ENCODE data around the gene ANKRD44.

ANKRD44 gene

GRCh38 chr2:197205585-197206215 lies 104.9 kb downstream of the ANKRD44 start:
- DNase-seq (ENCODE audit: low spot score): peak; percentile 54
- peak overlapping the region; percentile 98 for H3K27ac Mint-ChIP-seq
- H3K27me3 Mint-ChIP-seq (ENCODE audit: low read depth): no peaks in the 10 kb centered on the region
- peak overlapping the region; percentile 74 for H3K4me3 Mint-ChIP-seq
- H3K9me3 Mint-ChIP-seq: peaks cover 3% of the 10 kb centered on the region
- H3K36me3 Mint-ChIP-seq (ENCODE audit: low read depth): peaks cover 47% of the 10 kb centered on the region
- H3K4me1 Mint-ChIP-seq (ENCODE audit: low read depth): peaks cover 74% of the 10 kb centered on the region

- Mint-ChIP-seq H3K4me3 (no peak overlapping the region), H3K4me1 (ENCODE audit: low read depth) (peaks cover 74% of the 10 kb centered on the region), H3K36me3 (ENCODE audit: low read depth) (peaks cover 50% of the 10 kb centered on the region)
Observed at GRCh38 chr2:197204519-197205250, 105.9 kb downstream of the ANKRD44 start.

GRCh38 chr2:197201874-197202273 lies 108.7 kb downstream of the ANKRD44 start:
- Mint-ChIP-seq H3K4me3 (peak overlapping the region; percentile 66), H3K9me3 (peaks cover 3% of the 10 kb centered on the region), H3K4me1 (ENCODE audit: low read depth) (peaks cover 70% of the 10 kb centered on the region), H3K27me3 (ENCODE audit: low read depth) (no peaks in the 10 kb centered on the region), H3K36me3 (ENCODE audit: low read depth) (peaks cover 50% of the 10 kb centered on the region), H3K27ac (peak overlapping the region; percentile 75)
- DNase-seq (ENCODE audit: low spot score): no peak

More at GRCh38 chr2:197204519-197205250, 105.9 kb downstream of the ANKRD44 start:
- H3K27me3 Mint-ChIP-seq (ENCODE audit: low read depth): no peaks in the 10 kb centered on the region
- H3K27ac Mint-ChIP-seq: peak overlapping the region; percentile 98
- H3K9me3 Mint-ChIP-seq: peaks cover 3% of the 10 kb centered on the region
- no peak for DNase-seq (ENCODE audit: low spot score)

GRCh38 chr2:197200762-197201058 lies 109.9 kb downstream of the ANKRD44 start:
- Mint-ChIP-seq H3K36me3 (ENCODE audit: low read depth) (peaks cover 45% of the 10 kb centered on the region), H3K9me3 (peaks cover 3% of the 10 kb centered on the region), H3K27me3 (ENCODE audit: low read depth) (no peaks in the 10 kb centered on the region), H3K27ac (peak overlapping the region; percentile 95), H3K4me1 (ENCODE audit: low read depth) (peaks cover 71% of the 10 kb centered on the region), H3K4me3 (peak overlapping the region; percentile 70)
- no peak for DNase-seq (ENCODE audit: low spot score)

- Mint-ChIP-seq H3K27ac (peak overlapping the region; percentile 95), H3K9me3 (peaks cover 3% of the 10 kb centered on the region)
Observed at GRCh38 chr2:197200051-197200761, 110.4 kb downstream of the ANKRD44 start.

GRCh38 chr2:197198890-197199289 lies 111.7 kb downstream of the ANKRD44 start:
- peaks cover 70% of the 10 kb centered on the region for H3K4me1 Mint-ChIP-seq (ENCODE audit: low read depth)
- peak overlapping the region; percentile 95 for H3K27ac Mint-ChIP-seq
- peak; percentile 93 for DNase-seq (ENCODE audit: low spot score)
- H3K4me3 Mint-ChIP-seq: peak overlapping the region; percentile 86
- H3K27me3 Mint-ChIP-seq (ENCODE audit: low read depth): no peaks in the 10 kb centered on the region
- H3K36me3 Mint-ChIP-seq (ENCODE audit: low read depth): peaks cover 44% of the 10 kb centered on the region
- H3K9me3 Mint-ChIP-seq: peaks cover 3% of the 10 kb centered on the region

More at GRCh38 chr2:197200051-197200761, 110.4 kb downstream of the ANKRD44 start:
- Mint-ChIP-seq H3K4me3 (peak overlapping the region; percentile 70), H3K27me3 (ENCODE audit: low read depth) (no peaks in the 10 kb centered on the region), H3K36me3 (ENCODE audit: low read depth) (peaks cover 49% of the 10 kb centered on the region), H3K4me1 (ENCODE audit: low read depth) (peaks cover 71% of the 10 kb centered on the region)
- no peak for DNase-seq (ENCODE audit: low spot score)

- peaks cover 35% of the 10 kb centered on the region for H3K36me3 Mint-ChIP-seq (ENCODE audit: low read depth)
- DNase-seq (ENCODE audit: low spot score): no peak
- H3K4me1 Mint-ChIP-seq (ENCODE audit: low read depth): peaks cover 73% of the 10 kb centered on the region
- H3K27me3 Mint-ChIP-seq (ENCODE audit: low read depth): no peaks in the 10 kb centered on the region
- H3K4me3 Mint-ChIP-seq: peak overlapping the region; percentile 86
- H3K9me3 Mint-ChIP-seq: peaks cover 3% of the 10 kb centered on the region
- H3K27ac Mint-ChIP-seq: peak overlapping the region; percentile 89
Observed at GRCh38 chr2:197197895-197198311, 112.7 kb downstream of the ANKRD44 start.

GRCh38 chr2:197196541-197197180 lies 113.9 kb downstream of the ANKRD44 start:
- no peaks in the 10 kb centered on the region for H3K9me3 Mint-ChIP-seq
- H3K4me1 Mint-ChIP-seq (ENCODE audit: low read depth): peaks cover 75% of the 10 kb centered on the region
- DNase-seq (ENCODE audit: low spot score): no peak
- peak overlapping the region; percentile 86 for H3K4me3 Mint-ChIP-seq
- peak overlapping the region; percentile 89 for H3K27ac Mint-ChIP-seq
- H3K36me3 Mint-ChIP-seq (ENCODE audit: low read depth): peaks cover 26% of the 10 kb centered on the region
- no peaks in the 10 kb centered on the region for H3K27me3 Mint-ChIP-seq (ENCODE audit: low read depth)

- peaks cover 71% of the 10 kb centered on the region for H3K4me1 Mint-ChIP-seq (ENCODE audit: low read depth)
- no peaks in the 10 kb centered on the region for H3K27me3 Mint-ChIP-seq (ENCODE audit: low read depth)
- DNase-seq (ENCODE audit: low spot score): no peak
- no peaks in the 10 kb centered on the region for H3K9me3 Mint-ChIP-seq
- peak overlapping the region; percentile 43 for H3K4me3 Mint-ChIP-seq
- H3K36me3 Mint-ChIP-seq (ENCODE audit: low read depth): peaks cover 21% of the 10 kb centered on the region
- peak overlapping the region; percentile 22 for H3K27ac Mint-ChIP-seq
Observed at GRCh38 chr2:197195518-197195917, 115.1 kb downstream of the ANKRD44 start.

GRCh38 chr2:197191940-197192322 lies 118.6 kb downstream of the ANKRD44 start:
- Mint-ChIP-seq H3K9me3 (no peaks in the 10 kb centered on the region), H3K27me3 (ENCODE audit: low read depth) (no peaks in the 10 kb centered on the region), H3K4me1 (ENCODE audit: low read depth) (peaks cover 67% of the 10 kb centered on the region), H3K4me3 (peak overlapping the region; percentile 11), H3K36me3 (ENCODE audit: low read depth) (peaks cover 16% of the 10 kb centered on the region), H3K27ac (peak overlapping the region; percentile 17)
- DNase-seq (ENCODE audit: low spot score): no peak

- Mint-ChIP-seq H3K36me3 (ENCODE audit: low read depth) (peaks cover 17% of the 10 kb centered on the region), H3K4me3 (peak overlapping the region; percentile 11), H3K4me1 (ENCODE audit: low read depth) (peaks cover 62% of the 10 kb centered on the region), H3K9me3 (no peaks in the 10 kb centered on the region), H3K27me3 (ENCODE audit: low read depth) (no peaks in the 10 kb centered on the region), H3K27ac (peak overlapping the region; percentile 15)
- no peak for DNase-seq (ENCODE audit: low spot score)
Observed at GRCh38 chr2:197191177-197191939, 119.2 kb downstream of the ANKRD44 start.

- no peak overlapping the region for H3K4me3 Mint-ChIP-seq
- DNase-seq (ENCODE audit: low spot score): no peak
- no peaks in the 10 kb centered on the region for H3K27me3 Mint-ChIP-seq (ENCODE audit: low read depth)
- H3K27ac Mint-ChIP-seq: no peak overlapping the region
- H3K9me3 Mint-ChIP-seq: no peaks in the 10 kb centered on the region
- H3K4me1 Mint-ChIP-seq (ENCODE audit: low read depth): peaks cover 50% of the 10 kb centered on the region
- H3K36me3 Mint-ChIP-seq (ENCODE audit: low read depth): peaks cover 24% of the 10 kb centered on the region
Observed at GRCh38 chr2:197190100-197190432, 120.5 kb downstream of the ANKRD44 start.

- peaks cover 48% of the 10 kb centered on the region for H3K4me1 Mint-ChIP-seq (ENCODE audit: low read depth)
- no peak overlapping the region for H3K4me3 Mint-ChIP-seq
- peaks cover 26% of the 10 kb centered on the region for H3K36me3 Mint-ChIP-seq (ENCODE audit: low read depth)
- no peaks in the 10 kb centered on the region for H3K9me3 Mint-ChIP-seq
- no peaks in the 10 kb centered on the region for H3K27me3 Mint-ChIP-seq (ENCODE audit: low read depth)
- no peak for DNase-seq (ENCODE audit: low spot score)
- H3K27ac Mint-ChIP-seq: peak overlapping the region; percentile 5
Observed at GRCh38 chr2:197189426-197190099, 121.0 kb downstream of the ANKRD44 start.

Data from T-helper 2 cell treated with Interferon-gamma antibody and Interleukin-4, amounts not matched to agents 5 μg/mL and 100 μg/mL, for 36 hours (primary cell).